EL (cell line): Measurements from ENCODE around the gene KRTAP10-8.
"Not testable (repeated sequence)": the region's sequence is repeated elsewhere in the genome, so short reads cannot be mapped to it uniquely, and the experiment has no call there.

Experiments used
- DNase-seq: peaks from one replicate; pipeline ENCODE4 v3.0.0-alpha.2; 2016

Gene KRTAP10-8

GRCh38 chr21:44612029-44612486, at the start of gene KRTAP10-8:
Gene KRTAP10-8 (plus strand): TSS chr21:44612079. CDS start chr21:44612101, 22 bp downstream.
- no peak for DNase-seq

- DNase-seq, result no peak
Measured at GRCh38 chr21:44564099-44564498, 47.8 kb upstream of the KRTAP10-8 start.

GRCh38 chr21:44564886-44565598, 46.8 kb upstream of the KRTAP10-8 start:
- no peak for DNase-seq

GRCh38 chr21:44566403-44566802, 45.5 kb upstream of the KRTAP10-8 start:
- DNase-seq, result no peak

GRCh38 chr21:44567481-44568171, 44.3 kb upstream of the KRTAP10-8 start:
- no peak for DNase-seq

GRCh38 chr21:44568261-44568660, 43.6 kb upstream of the KRTAP10-8 start:
- no peak for DNase-seq

GRCh38 chr21:44568667-44569556, 43.0 kb upstream of the KRTAP10-8 start:
- peak; percentile 13 for DNase-seq

GRCh38 chr21:44569861-44570517, 41.9 kb upstream of the KRTAP10-8 start:
- DNase-seq, result no peak

- no peak for DNase-seq
Measured at GRCh38 chr21:44571296-44571695, 40.6 kb upstream of the KRTAP10-8 start.

GRCh38 chr21:44571844-44572782, 39.8 kb upstream of the KRTAP10-8 start:
- no peak for DNase-seq

- no peak for DNase-seq
Measured at GRCh38 chr21:44572959-44573583, 38.8 kb upstream of the KRTAP10-8 start.

GRCh38 chr21:44573630-44574456, 38.0 kb upstream of the KRTAP10-8 start, which contains the start of gene KRTAP10-4:
Gene KRTAP10-4 (plus strand): TSS chr21:44573729. CDS start chr21:44573759, 30 bp downstream.
- DNase-seq, result not testable (repeated sequence)

- DNase-seq, result no peak
Measured at GRCh38 chr21:44574457-44575306, 37.2 kb upstream of the KRTAP10-8 start.

- no peak for DNase-seq
Measured at GRCh38 chr21:44575307-44576024, 36.4 kb upstream of the KRTAP10-8 start.

- DNase-seq, result no peak
Measured at GRCh38 chr21:44576025-44576420, 35.9 kb upstream of the KRTAP10-8 start.

GRCh38 chr21:44578371-44579055, 33.4 kb upstream of the KRTAP10-8 start:
- DNase-seq, result no peak

- no peak for DNase-seq
Measured at GRCh38 chr21:44579056-44579832, 32.6 kb upstream of the KRTAP10-8 start.
